COLO668 (cell line): ENCODE measurements around the gene XYLB.
"Not testable (repeated sequence)": the region's sequence is repeated elsewhere in the genome, so short reads cannot be mapped to it uniquely, and the experiment has no call there.

Experiments
- DNase-seq: peaks from one replicate; lab custom pipeline; 2025; ENCODE audit not compliant: unreplicated experiment; lab: John Stamatoyannopoulos, UW

The XYLB gene

DNA sequence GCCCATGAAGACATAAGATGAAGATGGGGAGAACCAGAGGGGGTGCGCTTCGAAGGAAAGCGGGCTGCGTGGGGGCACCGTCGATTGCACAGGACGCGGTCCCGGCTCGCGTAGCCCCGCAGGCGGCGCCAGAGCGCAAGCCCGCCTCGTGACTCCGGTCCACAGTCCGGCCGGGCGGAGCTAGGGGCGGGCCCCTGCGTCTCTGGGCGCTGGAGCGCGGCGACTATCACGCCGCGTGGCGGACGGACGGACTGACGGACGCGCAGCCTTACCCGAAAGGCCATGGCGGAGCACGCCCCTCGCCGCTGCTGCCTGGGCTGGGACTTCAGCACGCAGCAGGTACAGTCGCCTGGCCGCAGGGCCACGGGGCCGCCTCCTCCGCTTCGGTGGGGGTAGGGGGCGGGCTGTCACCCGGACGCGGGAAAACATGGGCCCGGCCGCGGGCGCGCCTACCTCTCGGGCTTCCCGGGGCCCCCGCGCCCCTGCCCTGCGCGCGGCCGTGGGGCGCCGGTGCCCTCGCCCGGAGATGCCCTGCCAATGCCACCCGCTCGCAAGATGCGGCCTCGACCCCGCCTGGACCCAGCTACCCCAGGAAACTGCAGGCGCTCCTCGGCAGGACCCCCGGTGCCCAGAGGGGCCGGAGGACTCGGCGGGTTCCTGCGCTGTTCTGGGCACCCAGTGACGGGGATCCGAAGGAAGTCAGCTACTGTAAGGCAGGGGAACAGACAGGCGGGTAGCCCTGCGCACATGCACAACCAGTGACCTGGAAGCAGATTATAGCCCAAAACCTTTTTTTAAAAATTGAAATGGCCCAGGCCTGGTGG, at the start of gene XYLB:
TSS of gene XYLB (plus strand) at position 199 of the 824 bp plus-strand sequence. CDS start at position 283, 84 bp downstream.
- peak; percentile 87 for DNase-seq

GRCh38 chr3:38297053-38297452, 49.5 kb upstream of the XYLB start:
- DNase-seq: not testable (repeated sequence)

DNA sequence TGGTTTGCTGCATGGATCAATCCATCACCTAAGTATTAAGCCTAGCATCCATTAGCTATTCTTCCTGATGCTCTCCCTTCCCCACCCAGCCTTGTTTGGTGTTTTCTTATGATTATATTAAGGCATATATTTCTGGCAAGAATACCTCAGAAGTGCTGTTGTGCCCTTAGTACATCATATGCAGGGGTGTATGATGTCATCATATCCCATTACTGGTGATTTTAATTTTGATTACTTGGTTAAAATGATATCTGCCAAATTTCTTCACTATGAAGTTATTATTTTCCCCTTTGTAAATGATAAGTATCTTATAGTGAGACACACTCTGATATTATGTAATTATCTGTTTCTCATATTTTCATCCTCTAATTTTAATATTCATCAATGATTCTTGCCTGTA, 49.0 kb upstream of the XYLB start:
- DNase-seq: no peak

GRCh38 chr3:38297947-38298711, 48.5 kb upstream of the XYLB start:
- no peak for DNase-seq

GRCh38 chr3:38306941-38307340, 39.6 kb upstream of the XYLB start:
- DNase-seq: no peak

GRCh38 chr3:38307599-38307998, 39.0 kb upstream of the XYLB start:
- DNase-seq: no peak

DNA sequence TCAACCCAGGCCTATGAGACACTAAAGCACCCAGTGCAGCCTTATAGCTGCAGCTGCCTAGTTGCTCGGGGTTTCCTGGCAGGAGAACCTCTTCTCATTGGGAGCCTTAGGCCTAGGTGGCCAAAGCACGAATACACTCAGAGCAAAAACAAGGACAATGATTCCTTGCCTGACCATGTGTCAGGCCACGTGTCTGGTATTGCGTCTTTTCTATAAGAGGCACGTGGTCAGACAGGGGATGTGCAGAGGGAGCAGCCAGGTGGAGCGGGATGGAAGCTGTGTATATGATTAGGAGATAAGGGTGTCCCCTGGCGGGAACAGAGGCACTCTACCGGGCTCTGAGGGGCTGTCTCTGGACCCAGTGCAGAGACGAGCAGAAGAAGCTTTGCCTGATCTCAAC, 38.1 kb upstream of the XYLB start:
- no peak for DNase-seq

GRCh38 chr3:38311476-38311875, 35.1 kb upstream of the XYLB start:
- no peak for DNase-seq

GRCh38 chr3:38311941-38312340, 34.6 kb upstream of the XYLB start:
- DNase-seq: no peak

GRCh38 chr3:38312356-38312755, 34.2 kb upstream of the XYLB start:
- DNase-seq: no peak

DNA sequence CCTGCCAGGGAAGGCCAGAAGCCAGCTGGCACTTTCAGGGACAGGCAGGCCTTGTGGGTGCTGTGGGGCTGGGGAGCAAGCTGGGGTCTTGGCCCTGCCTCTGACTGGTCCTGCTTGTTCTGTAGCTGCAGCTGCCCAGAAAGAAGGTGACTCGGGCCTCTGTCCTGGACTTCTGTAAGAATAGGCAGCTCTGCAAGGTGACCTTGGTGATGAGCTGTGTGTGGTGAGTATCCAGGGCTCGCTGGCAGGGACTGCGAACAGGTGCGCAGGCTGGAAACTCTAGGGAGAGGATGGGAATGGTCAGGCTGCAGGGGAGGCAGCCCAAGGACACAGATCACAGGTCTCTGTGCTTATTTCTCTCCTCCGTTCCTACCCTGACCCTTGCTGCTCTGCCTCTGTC, 33.3 kb upstream of the XYLB start:
- DNase-seq: no peak

DNA sequence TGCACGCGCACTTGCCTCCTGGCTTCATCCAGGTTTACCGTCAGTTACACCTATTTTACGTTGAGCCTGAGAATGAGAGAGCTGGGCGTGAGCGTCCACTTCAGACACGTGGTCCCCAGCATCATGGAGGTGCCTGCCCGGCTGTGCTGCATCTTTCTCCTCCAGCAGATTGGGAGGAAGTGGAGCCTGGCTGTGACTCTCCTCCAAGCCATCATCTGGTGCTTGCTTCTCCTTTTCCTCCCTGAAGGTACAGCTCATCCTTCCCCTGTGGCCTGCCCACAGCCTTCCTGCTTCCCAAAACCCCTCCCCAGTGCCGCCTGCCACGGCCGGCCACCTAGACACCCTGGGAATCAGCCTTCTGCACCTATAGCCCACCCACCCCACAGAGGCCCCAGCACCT, 32.9 kb upstream of the XYLB start:
- no peak for DNase-seq

GRCh38 chr3:38314112-38314763, 32.3 kb upstream of the XYLB start:
- DNase-seq: no peak

- no peak for DNase-seq
Measured at GRCh38 chr3:38314764-38315487, 31.7 kb upstream of the XYLB start.

DNA sequence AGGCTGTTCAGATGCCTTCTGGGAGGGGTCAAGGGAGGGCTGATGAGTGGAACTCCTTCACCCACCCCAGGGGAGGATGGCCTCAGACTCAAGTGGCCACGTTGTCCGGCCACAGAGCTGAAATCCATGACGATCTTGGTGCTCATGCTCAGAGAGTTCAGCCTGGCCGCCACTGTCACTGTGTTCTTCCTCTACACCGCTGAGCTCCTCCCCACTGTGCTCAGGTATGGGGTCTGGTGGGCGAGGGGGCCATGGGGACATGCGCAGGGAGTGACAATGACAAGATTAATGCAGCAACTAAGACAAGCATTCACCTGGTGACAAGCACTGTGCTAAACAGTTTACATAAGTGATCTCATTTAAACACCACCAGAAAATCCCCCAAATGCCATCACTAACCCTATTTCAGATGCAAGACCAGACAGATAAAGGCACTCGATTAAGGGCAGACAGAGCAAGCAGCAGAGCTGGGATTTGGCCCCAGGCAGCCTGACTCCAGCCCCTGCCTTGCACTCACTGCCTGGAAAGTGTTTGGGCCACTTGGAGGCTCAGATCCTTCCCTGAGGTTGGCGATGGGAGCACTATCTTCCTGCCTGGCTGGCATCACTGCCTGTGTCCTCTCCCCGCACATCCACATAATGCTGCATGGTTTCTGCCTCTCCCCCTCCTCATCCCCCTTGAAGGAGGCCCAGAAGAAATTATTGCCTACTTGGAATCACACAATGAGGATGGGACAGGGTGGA, 30.9 kb upstream of the XYLB start:
- no peak for DNase-seq

DNA sequence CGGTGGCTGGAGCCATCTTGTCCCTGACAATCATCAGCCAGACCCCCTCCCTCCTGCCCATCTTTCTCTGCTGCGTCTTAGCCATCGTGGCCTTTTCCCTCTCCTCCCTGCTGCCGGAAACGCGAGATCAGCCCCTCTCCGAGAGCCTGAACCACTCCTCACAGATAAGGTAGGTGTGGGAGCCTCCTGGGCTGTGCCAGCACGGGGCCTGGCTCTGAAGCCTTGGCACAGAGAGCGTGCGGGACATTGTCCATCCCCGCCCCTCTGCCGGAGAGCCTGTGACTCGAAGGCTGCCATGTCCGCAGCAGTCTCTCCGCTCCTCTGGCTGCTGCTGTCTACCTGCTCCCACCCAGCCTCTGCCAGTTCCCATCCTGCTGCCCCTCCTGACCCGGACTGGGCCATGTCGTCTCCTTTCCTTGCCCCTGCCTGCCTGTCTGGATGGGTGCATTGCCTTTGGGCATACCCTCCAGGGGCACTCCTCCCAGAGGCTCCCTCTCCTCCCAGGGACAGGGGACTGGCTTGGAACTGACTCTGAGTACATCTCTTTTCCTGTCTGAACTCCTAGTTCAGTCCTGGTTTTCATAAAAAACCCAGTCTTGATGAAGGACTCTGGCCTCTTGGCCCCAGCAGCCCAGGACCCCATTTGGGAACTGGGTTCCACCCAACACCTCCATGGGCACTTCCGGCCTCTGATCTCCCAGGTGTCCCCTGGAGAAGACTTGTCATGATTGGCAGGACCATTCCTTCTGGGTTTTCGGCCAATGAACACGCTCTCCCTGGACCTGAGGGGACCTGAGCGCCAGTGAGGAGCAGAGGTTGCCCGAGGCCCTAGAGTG, 30.0 kb upstream of the XYLB start:
- no peak for DNase-seq

- no peak for DNase-seq
Measured at GRCh38 chr3:38317192-38317759, 29.3 kb upstream of the XYLB start.

GRCh38 chr3:38318766-38319671, 27.6 kb upstream of the XYLB start:
- no peak for DNase-seq
